ENCODE data around the gene PDE8B. TPM values are rescaled to one million over a fixed set of nuclear protein-coding genes. Genes with fewer than 3 reads are reported as not detected.

PDE8B gene
- polyA plus RNA-seq, 1 experiment, result 0.02 TPM

- Histone ChIP-seq H3K27me3 (ENCODE audit: control insufficient read depth, insufficient read depth, low read length) (peaks cover 9% of the 10 kb centered on the region), H3K27ac (ENCODE audit: low read depth, low read length) (no peak overlapping the region), H3K4me3 (ENCODE audit: low read depth, low read length) (no peak overlapping the region), H3K9me3 (ENCODE audit: control insufficient read depth, insufficient read depth, low read length) (no peaks in the 10 kb centered on the region)
- TF ChIP-seq CTCF (IDR thresholded peaks at IDR 0.05; ENCODE audit: low read depth, low read length), result no peak
- DNase-seq (ENCODE audit: low read depth, low spot score), result no peak
- ChIA-PET POLR2A (no interaction called here), CTCF (interaction anchor here (0.6 kb wide), 1 partner anchor 469 kb away, joined by 3 read pairs; no protein-coding TSS in a partner anchor)
Measured at GRCh38 chr5:77333451-77334123, 123.1 kb downstream of the PDE8B start.

- ChIA-PET POLR2A (no interaction called here), CTCF (no interaction called here)
Measured at GRCh38 chr5:77337246-77337645, 126.8 kb downstream of the PDE8B start.

GRCh38 chr5:77337686-77338085, 127.2 kb downstream of the PDE8B start:
- Histone ChIP-seq H3K9me3 (ENCODE audit: control insufficient read depth, insufficient read depth, low read length) (no peaks in the 10 kb centered on the region), H3K27me3 (ENCODE audit: control insufficient read depth, insufficient read depth, low read length) (peaks cover 3% of the 10 kb centered on the region), H3K4me3 (ENCODE audit: low read depth, low read length) (no peak overlapping the region), H3K27ac (ENCODE audit: low read depth, low read length) (no peak overlapping the region)
- DNase-seq (ENCODE audit: low read depth, low spot score), result no peak
- CTCF ChIA-PET, result no interaction called here
- POLR2A ChIA-PET, result no interaction called here
- TF ChIP-seq CTCF (IDR thresholded peaks at IDR 0.05; ENCODE audit: low read depth, low read length), result no peak

More at GRCh38 chr5:77337246-77337645, 126.8 kb downstream of the PDE8B start:
- Histone ChIP-seq H3K9me3 (ENCODE audit: control insufficient read depth, insufficient read depth, low read length) (no peaks in the 10 kb centered on the region), H3K27me3 (ENCODE audit: control insufficient read depth, insufficient read depth, low read length) (peaks cover 3% of the 10 kb centered on the region), H3K27ac (ENCODE audit: low read depth, low read length) (no peak overlapping the region), H3K4me3 (ENCODE audit: low read depth, low read length) (no peak overlapping the region)
- no peak for DNase-seq (ENCODE audit: low read depth, low spot score)
- no peak for TF ChIP-seq CTCF (IDR thresholded peaks at IDR 0.05; ENCODE audit: low read depth, low read length)

- TF ChIP-seq CTCF (IDR thresholded peaks at IDR 0.05; ENCODE audit: low read depth, low read length), result no peak
- H3K4me3 ChIP-seq (ENCODE audit: low read depth, low read length), result no peak overlapping the region
- CTCF ChIA-PET, result no interaction called here
Measured at GRCh38 chr5:77339337-77339890, 128.9 kb downstream of the PDE8B start.

GRCh38 chr5:77343165-77343564, 132.7 kb downstream of the PDE8B start:
- ChIA-PET POLR2A (no interaction called here), CTCF (interaction anchor here (0.6 kb wide), 1 partner anchor 24 kb away, joined by 5 read pairs; no protein-coding TSS in a partner anchor)
- H3K27ac ChIP-seq (ENCODE audit: low read depth, low read length), result no peak overlapping the region
- H3K4me3 ChIP-seq (ENCODE audit: low read depth, low read length), result no peak overlapping the region
- no peak for DNase-seq (ENCODE audit: low read depth, low spot score)
- peaks cover 16% of the 10 kb centered on the region for H3K27me3 ChIP-seq (ENCODE audit: control insufficient read depth, insufficient read depth, low read length)
- no peaks in the 10 kb centered on the region for H3K9me3 ChIP-seq (ENCODE audit: control insufficient read depth, insufficient read depth, low read length)
- no peak for TF ChIP-seq CTCF (IDR thresholded peaks at IDR 0.05; ENCODE audit: low read depth, low read length)

More at GRCh38 chr5:77339337-77339890, 128.9 kb downstream of the PDE8B start:
- Histone ChIP-seq H3K9me3 (ENCODE audit: control insufficient read depth, insufficient read depth, low read length) (no peaks in the 10 kb centered on the region), H3K27ac (ENCODE audit: low read depth, low read length) (no peak overlapping the region), H3K27me3 (ENCODE audit: control insufficient read depth, insufficient read depth, low read length) (no peaks in the 10 kb centered on the region)
- DNase-seq (ENCODE audit: low read depth, low spot score), result no peak
- POLR2A ChIA-PET, result no interaction called here
